ENCODE data around the gene NHERF1. TPM values are rescaled to one million over a fixed set of nuclear protein-coding genes. Genes with fewer than 3 reads are reported as not detected.
A peak's percentile ranks its signal among the peaks of the same experiment; 100 is the strongest.

NHERF1 gene
- total RNA-seq, 6 experiments from 2014 or later: 105 to 218 (median 161) TPM

GRCh38 chr17:74773871-74774286 lies 25.5 kb downstream of the NHERF1 start:
- H3K27me3 ChIP-seq: no peaks in the 10 kb centered on the region
- no peak for TF ChIP-seq CTCF (IDR thresholded peaks at IDR 0.05)
- no peak for TF ChIP-seq POLR2A (IDR thresholded peaks at IDR 0.05)
- ATAC-seq (peak in 1 of 4 donors; percentile 13), DNase-seq (no peak)
- no peak overlapping the region for H3K4me3 ChIP-seq
- WGBS (ENCODE audit: insufficient coverage, low coverage, low lambda C conversion rate, missing lambda C conversion rate): 64% methylated on average over 3 of the region's 6 CpGs
- peaks cover 0 to 33% (median 9%) of the 10 kb centered on the region in 4 donors for H3K36me3 ChIP-seq
- H3K27ac ChIP-seq: peak overlapping the region in 1 of 3 donors; percentile 47
- intact Hi-C loops (cut with DNase I): no loop called here
- peaks cover 0 to 58% (median 26%) of the 10 kb centered on the region in 4 donors for H3K4me1 ChIP-seq
- no peaks in the 10 kb centered on the region for H3K9me3 ChIP-seq

GRCh38 chr17:74775409-74776043 lies 27.1 kb downstream of the NHERF1 start:
- H3K27ac ChIP-seq: peak overlapping the region; percentile 25 to 63 (median 61)
- H3K4me3 ChIP-seq: peak overlapping the region; percentile 89 to 97 (median 97)
- TF ChIP-seq CTCF (IDR thresholded peaks at IDR 0.05) (no peak), POLR2A (IDR thresholded peaks at IDR 0.05) (no peak)
- peaks cover 0 to 44% (median 17%) of the 10 kb centered on the region in 4 donors for H3K4me1 ChIP-seq
- WGBS (ENCODE audit: insufficient coverage, low coverage, low lambda C conversion rate, missing lambda C conversion rate): 40% methylated on average over 11 of the region's 12 CpGs
- H3K36me3 ChIP-seq: peaks cover 0 to 27% (median 9%) of the 10 kb centered on the region in 4 donors
- H3K27me3 ChIP-seq: no peaks in the 10 kb centered on the region
- intact Hi-C loops (cut with DNase I): no loop called here
- DNase-seq (no peak), ATAC-seq (no peak)
- H3K9me3 ChIP-seq: no peaks in the 10 kb centered on the region

- Histone ChIP-seq H3K36me3 (peaks cover 0 to 23% (median 9%) of the 10 kb centered on the region in 4 donors), H3K4me3 (peak within 1 kb of the TSS; percentile 89 to 97 (median 97)), H3K9me3 (no peaks in the 10 kb centered on the region), H3K27me3 (no peaks in the 10 kb centered on the region), H3K4me1 (peaks cover 0 to 43% (median 16%) of the 10 kb centered on the region in 4 donors), H3K27ac (peak within 1 kb of the TSS; percentile 25 to 63 (median 61))
- intact Hi-C loops (cut with DNase I): no loop called here
- DNase-seq (peak; percentile 98 to 99 (median 98)), ATAC-seq (peak; percentile 79 to 94 (median 90))
- WGBS (ENCODE audit: insufficient coverage, low coverage, low lambda C conversion rate, missing lambda C conversion rate): 1% methylated on average over 35 of the region's 64 CpGs
- TF ChIP-seq CTCF (IDR thresholded peaks at IDR 0.05) (no peak), POLR2A (IDR thresholded peaks at IDR 0.05) (peak; percentile 79)
Measured at GRCh38 chr17:74776044-74776962, 27.9 kb downstream of the NHERF1 start, which contains the start of gene NAT9. Gene NAT9 (minus strand): TSS chr17:74776345. CDS start chr17:74775698, 647 bp downstream.

DNA sequence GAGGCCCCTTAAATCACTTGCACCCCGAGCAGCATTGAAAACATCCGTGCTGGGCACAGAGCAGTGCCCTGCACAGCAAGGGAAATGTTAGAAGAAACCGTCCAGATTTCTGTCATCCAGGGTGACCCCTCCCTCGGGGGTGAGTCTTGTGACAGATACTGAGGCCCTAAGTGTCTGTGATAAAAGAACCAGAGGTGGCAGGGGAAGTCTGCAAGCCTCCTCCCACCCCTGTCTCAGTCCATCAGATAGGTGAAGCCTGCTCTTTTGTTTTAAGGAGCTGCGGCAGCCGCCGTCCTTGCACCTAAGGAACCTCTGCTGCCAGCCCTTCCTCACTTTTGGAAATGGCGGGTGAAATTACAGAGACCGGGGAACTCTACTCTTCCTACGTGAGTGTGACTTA lies 28.6 kb downstream of the NHERF1 start:
- TF ChIP-seq POLR2A (IDR thresholded peaks at IDR 0.05) (no peak), CTCF (IDR thresholded peaks at IDR 0.05) (no peak)

More for the DNA sequence above, 28.6 kb downstream of the NHERF1 start:
- H3K9me3 ChIP-seq: no peaks in the 10 kb centered on the region
- H3K4me1 ChIP-seq: peaks cover 0 to 43% (median 16%) of the 10 kb centered on the region in 4 donors
- peaks cover 0 to 17% (median 8%) of the 10 kb centered on the region in 4 donors for H3K36me3 ChIP-seq
- peak overlapping the region; percentile 89 to 97 (median 97) for H3K4me3 ChIP-seq
- 9% methylated on average over 5 of the region's 10 CpGs for WGBS (ENCODE audit: insufficient coverage, low coverage, low lambda C conversion rate, missing lambda C conversion rate)
- no peaks in the 10 kb centered on the region for H3K27me3 ChIP-seq
- H3K27ac ChIP-seq: no peak overlapping the region
- DNase-seq (no peak), ATAC-seq (no peak)
- intact Hi-C loops (cut with DNase I): no loop called here

All from right lobe of liver (tissue), 6 donors.